PFSK-1 (cell line): ENCODE measurements around the gene MEGF9.

Experiments
- FOXP2 ChIP-seq: optimal IDR thresholded peaks from 2 replicates; pipeline ENCODE3; 2011; ENCODE audit warnings: borderline replicate concordance, control low read depth, inconsistent platforms; ENCODE audit not compliant: insufficient read depth; ENCODE audit errors: extremely low read length, extremely low read depth
- POLR2AphosphoS5 ChIP-seq: IDR thresholded peaks from 2 replicates; pipeline ENCODE4 v1.6.1; 2012; ENCODE audit warnings: low read depth, mild to moderate bottlenecking, control low read depth, low read length, moderate library complexity
- SIN3A ChIP-seq: IDR thresholded peaks from 2 replicates; pipeline ENCODE4 v1.6.1; 2012; ENCODE audit warnings: mild to moderate bottlenecking, low read length, moderate library complexity, borderline replicate concordance; ENCODE audit not compliant: insufficient read depth
- TAF1 ChIP-seq: IDR thresholded peaks from 2 replicates; pipeline ENCODE4 v1.6.1; 2012; ENCODE audit warnings: low read length, control low read depth, borderline replicate concordance; ENCODE audit not compliant: insufficient read depth
- TF ChIP-seq, protein P1 (sequence below), 2 experiments: IDR thresholded peaks; 2 replicates each; pipeline versions ENCODE4 v1.6.1 to v1.8.0; 2011 to 2012; ENCODE audit warnings: low read depth in 2 of 2, low read length in 2 of 2, control low read depth in 1 of 2, inconsistent platforms in 1 of 2, mild to moderate bottlenecking in 1 of 2, moderate library complexity in 1 of 2; ENCODE audit not compliant: insufficient read depth in 1 of 2

DNA sequence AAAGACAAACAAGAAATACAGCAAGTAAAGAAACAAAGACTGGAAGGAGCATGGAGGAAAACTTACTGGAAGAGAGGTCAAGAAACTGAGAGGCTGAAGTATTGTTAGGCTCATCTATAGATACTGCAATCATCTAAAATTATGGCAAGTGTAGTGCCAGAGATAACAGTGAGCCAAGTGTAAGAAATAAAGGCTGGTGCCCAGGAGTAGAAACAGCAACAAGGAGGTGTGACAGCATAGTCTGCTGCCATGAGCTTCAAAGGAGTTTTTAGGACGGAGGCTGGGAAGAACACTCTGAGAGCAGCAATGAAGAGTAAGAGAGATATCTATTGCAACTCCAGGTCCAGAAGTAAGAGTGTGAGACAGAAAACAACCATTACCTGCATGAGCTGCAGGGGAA, 60.5 kb downstream of the MEGF9 start:
- TF ChIP-seq POLR2AphosphoS5 (no peak), TAF1 (no peak), SIN3A (no peak), FOXP2 (no peak)
- TF ChIP-seq, protein P1, sequence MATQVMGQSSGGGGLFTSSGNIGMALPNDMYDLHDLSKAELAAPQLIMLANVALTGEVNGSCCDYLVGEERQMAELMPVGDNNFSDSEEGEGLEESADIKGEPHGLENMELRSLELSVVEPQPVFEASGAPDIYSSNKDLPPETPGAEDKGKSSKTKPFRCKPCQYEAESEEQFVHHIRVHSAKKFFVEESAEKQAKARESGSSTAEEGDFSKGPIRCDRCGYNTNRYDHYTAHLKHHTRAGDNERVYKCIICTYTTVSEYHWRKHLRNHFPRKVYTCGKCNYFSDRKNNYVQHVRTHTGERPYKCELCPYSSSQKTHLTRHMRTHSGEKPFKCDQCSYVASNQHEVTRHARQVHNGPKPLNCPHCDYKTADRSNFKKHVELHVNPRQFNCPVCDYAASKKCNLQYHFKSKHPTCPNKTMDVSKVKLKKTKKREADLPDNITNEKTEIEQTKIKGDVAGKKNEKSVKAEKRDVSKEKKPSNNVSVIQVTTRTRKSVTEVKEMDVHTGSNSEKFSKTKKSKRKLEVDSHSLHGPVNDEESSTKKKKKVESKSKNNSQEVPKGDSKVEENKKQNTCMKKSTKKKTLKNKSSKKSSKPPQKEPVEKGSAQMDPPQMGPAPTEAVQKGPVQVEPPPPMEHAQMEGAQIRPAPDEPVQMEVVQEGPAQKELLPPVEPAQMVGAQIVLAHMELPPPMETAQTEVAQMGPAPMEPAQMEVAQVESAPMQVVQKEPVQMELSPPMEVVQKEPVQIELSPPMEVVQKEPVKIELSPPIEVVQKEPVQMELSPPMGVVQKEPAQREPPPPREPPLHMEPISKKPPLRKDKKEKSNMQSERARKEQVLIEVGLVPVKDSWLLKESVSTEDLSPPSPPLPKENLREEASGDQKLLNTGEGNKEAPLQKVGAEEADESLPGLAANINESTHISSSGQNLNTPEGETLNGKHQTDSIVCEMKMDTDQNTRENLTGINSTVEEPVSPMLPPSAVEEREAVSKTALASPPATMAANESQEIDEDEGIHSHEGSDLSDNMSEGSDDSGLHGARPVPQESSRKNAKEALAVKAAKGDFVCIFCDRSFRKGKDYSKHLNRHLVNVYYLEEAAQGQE (IDR thresholded peaks at IDR 0.05; ENCODE audit: insufficient read depth in 1 of 2, low read depth in 2 of 2, low read length in 2 of 2), result no peak
